ENCODE results near the gene A4GNT. TPM values are rescaled to one million over a fixed set of nuclear protein-coding genes. Genes with fewer than 3 reads are reported as not detected.
"Not testable (repeated sequence)": the region's sequence is repeated elsewhere in the genome, so short reads cannot be mapped to it uniquely, and the experiment has no call there.

Gene A4GNT
- total RNA-seq, 6 experiments from 2014 or later: not detected

GRCh38 chr3:138172625-138173024 is 40.4 kb upstream of the A4GNT start:
- no peak for ATAC-seq
- no peak overlapping the region for H3K4me3 ChIP-seq
- no peak for TF ChIP-seq POLR2A (IDR thresholded peaks at IDR 0.05)
- TF ChIP-seq, protein P1, sequence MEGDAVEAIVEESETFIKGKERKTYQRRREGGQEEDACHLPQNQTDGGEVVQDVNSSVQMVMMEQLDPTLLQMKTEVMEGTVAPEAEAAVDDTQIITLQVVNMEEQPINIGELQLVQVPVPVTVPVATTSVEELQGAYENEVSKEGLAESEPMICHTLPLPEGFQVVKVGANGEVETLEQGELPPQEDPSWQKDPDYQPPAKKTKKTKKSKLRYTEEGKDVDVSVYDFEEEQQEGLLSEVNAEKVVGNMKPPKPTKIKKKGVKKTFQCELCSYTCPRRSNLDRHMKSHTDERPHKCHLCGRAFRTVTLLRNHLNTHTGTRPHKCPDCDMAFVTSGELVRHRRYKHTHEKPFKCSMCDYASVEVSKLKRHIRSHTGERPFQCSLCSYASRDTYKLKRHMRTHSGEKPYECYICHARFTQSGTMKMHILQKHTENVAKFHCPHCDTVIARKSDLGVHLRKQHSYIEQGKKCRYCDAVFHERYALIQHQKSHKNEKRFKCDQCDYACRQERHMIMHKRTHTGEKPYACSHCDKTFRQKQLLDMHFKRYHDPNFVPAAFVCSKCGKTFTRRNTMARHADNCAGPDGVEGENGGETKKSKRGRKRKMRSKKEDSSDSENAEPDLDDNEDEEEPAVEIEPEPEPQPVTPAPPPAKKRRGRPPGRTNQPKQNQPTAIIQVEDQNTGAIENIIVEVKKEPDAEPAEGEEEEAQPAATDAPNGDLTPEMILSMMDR (IDR thresholded peaks at IDR 0.05): no peak
- no peaks in the 10 kb centered on the region for H3K9me3 ChIP-seq
- no peak for DNase-seq
- H3K27ac ChIP-seq: no peak overlapping the region
- 67% methylated on average over 2 of the region's 2 CpGs for WGBS (ENCODE audit: insufficient coverage, low coverage, low lambda C conversion rate, missing lambda C conversion rate)
- peaks cover 0 to 14% (median 3%) of the 10 kb centered on the region in 4 donors for H3K36me3 ChIP-seq
- intact Hi-C loops (cut with DNase I): no loop called here
- no peaks in the 10 kb centered on the region for H3K27me3 ChIP-seq
- peaks cover 0 to 13% (median 4%) of the 10 kb centered on the region in 4 donors for H3K4me1 ChIP-seq

DNA sequence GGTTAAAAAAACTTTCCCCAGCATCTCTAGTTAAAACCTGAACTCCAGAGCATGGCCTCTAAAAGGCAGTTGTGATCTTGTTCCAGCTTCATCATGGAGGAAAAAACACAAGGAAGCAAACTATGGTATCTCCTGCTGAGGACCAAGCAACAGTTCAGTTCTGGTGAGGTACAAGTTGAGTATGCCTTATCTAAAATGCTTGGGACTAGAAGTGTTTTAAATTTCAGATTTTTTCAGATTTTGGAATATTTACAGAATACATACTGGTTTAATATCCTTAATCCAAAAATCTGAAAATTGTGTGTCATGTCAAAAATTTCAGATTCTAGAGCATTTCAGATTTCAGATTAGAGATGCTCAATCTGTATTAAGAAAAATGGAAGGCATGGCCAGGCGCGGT is 32.9 kb upstream of the A4GNT start:
- H3K27me3 ChIP-seq: no peaks in the 10 kb centered on the region
- no peak overlapping the region for H3K27ac ChIP-seq
- no peak overlapping the region for H3K4me3 ChIP-seq
- no peak for TF ChIP-seq POLR2A (IDR thresholded peaks at IDR 0.05)
- H3K9me3 ChIP-seq: no peaks in the 10 kb centered on the region
- WGBS (ENCODE audit: insufficient coverage, low coverage, low lambda C conversion rate, missing lambda C conversion rate): no CpG with 5 or more reads among the region's 2 CpGs
- intact Hi-C loops (cut with DNase I): no loop called here
- no peaks in the 10 kb centered on the region for H3K4me1 ChIP-seq
- ATAC-seq: no peak
- peaks cover 8 to 55% (median 21%) of the 10 kb centered on the region in 4 donors for H3K36me3 ChIP-seq
- DNase-seq: no peak

GRCh38 chr3:138157743-138158142 is 25.6 kb upstream of the A4GNT start:
- TF ChIP-seq, protein P1 (IDR thresholded peaks at IDR 0.05): no peak
- no peak for TF ChIP-seq POLR2A (IDR thresholded peaks at IDR 0.05)
- 95% methylated on average over 4 of the region's 4 CpGs for WGBS (ENCODE audit: insufficient coverage, low coverage, low lambda C conversion rate, missing lambda C conversion rate)
- no peak for ATAC-seq
- Histone ChIP-seq H3K27ac (no peak overlapping the region), H3K36me3 (peaks cover 0 to 9% (median 8%) of the 10 kb centered on the region in 4 donors), H3K27me3 (no peaks in the 10 kb centered on the region), H3K4me3 (no peak overlapping the region), H3K9me3 (no peaks in the 10 kb centered on the region), H3K4me1 (no peaks in the 10 kb centered on the region)
- DNase-seq: no peak
- intact Hi-C loops (cut with DNase I): no loop called here

DNA sequence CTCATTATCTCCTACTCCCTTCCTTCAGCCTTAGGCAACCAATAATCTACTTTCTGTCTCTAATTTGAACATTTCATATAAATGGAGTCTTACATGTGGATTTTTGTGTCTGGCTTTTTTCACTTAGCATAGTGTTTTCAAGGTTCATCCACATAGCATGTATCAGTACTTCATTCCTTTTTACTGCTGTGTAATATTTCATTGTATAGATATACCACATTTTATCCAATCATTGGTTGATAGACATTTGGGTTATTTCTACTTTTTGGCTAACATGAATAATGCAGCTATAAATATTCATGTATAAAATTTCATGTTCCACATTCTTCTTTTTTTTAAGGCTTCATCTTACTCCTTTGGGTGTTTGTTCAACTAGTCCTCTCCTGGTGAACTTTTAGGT is 22.3 kb upstream of the A4GNT start:
- Histone ChIP-seq H3K9me3 (no peaks in the 10 kb centered on the region), H3K4me1 (no peaks in the 10 kb centered on the region), H3K36me3 (no peaks in the 10 kb centered on the region), H3K27ac (no peak overlapping the region), H3K27me3 (no peaks in the 10 kb centered on the region), H3K4me3 (no peak overlapping the region)
- TF ChIP-seq POLR2A (IDR thresholded peaks at IDR 0.05): no peak
- TF ChIP-seq, protein P1 (IDR thresholded peaks at IDR 0.05): no peak
- DNase-seq (no peak), ATAC-seq (no peak)
- intact Hi-C loops (cut with DNase I): no loop called here

GRCh38 chr3:138148503-138148902 is 16.3 kb upstream of the A4GNT start:
- TF ChIP-seq, protein P1 (IDR thresholded peaks at IDR 0.05): no peak
- TF ChIP-seq POLR2A (IDR thresholded peaks at IDR 0.05): no peak
- intact Hi-C loops (cut with DNase I): no loop called here
- Histone ChIP-seq H3K4me3 (no peak overlapping the region), H3K27ac (no peak overlapping the region), H3K27me3 (no peaks in the 10 kb centered on the region), H3K4me1 (no peaks in the 10 kb centered on the region), H3K9me3 (no peaks in the 10 kb centered on the region), H3K36me3 (no peaks in the 10 kb centered on the region)
- no peak for DNase-seq
- 65% methylated on average over 4 of the region's 4 CpGs for WGBS (ENCODE audit: insufficient coverage, low coverage, low lambda C conversion rate, missing lambda C conversion rate)
- ATAC-seq: no peak

- intact Hi-C loops (cut with DNase I); H3K4me1 ChIP-seq; H3K9me3 ChIP-seq; ATAC-seq; DNase-seq; H3K4me3 ChIP-seq; H3K36me3 ChIP-seq; H3K27ac ChIP-seq; H3K27me3 ChIP-seq: not testable (repeated sequence)
- WGBS (ENCODE audit: insufficient coverage, low coverage, low lambda C conversion rate, missing lambda C conversion rate): 90% methylated on average over 3 of the region's 3 CpGs
These were observed 10.0 kb upstream of the A4GNT start for GRCh38 chr3:138142181-138142580.

Data from right lobe of liver (tissue), 6 donors.